A673 (cell line): ENCODE data around the gene TNS4.

Experiments
- EZH2 ChIP-seq: fragments of 200-600 bp; sonication (generic); IDR thresholded peaks from 2 replicates; pipeline ENCODE4 v1.6.1; 2017; ENCODE audit warnings: borderline replicate concordance, low read depth, mild to moderate bottlenecking, mixed read lengths, antibody characterized with exemption, low read length; ENCODE audit not compliant: poor library complexity, severe bottlenecking
- TF ChIP-seq, protein P1 (sequence below): fragments of 300-800, 200-600 bp; sonication (generic); conservative IDR thresholded peaks from 2 replicates; pipeline ENCODE4 v1.5.1; 2017; ENCODE audit warnings: low read depth, mild to moderate bottlenecking, antibody characterized with exemption, low read length, moderate library complexity, mixed read lengths

DNA sequence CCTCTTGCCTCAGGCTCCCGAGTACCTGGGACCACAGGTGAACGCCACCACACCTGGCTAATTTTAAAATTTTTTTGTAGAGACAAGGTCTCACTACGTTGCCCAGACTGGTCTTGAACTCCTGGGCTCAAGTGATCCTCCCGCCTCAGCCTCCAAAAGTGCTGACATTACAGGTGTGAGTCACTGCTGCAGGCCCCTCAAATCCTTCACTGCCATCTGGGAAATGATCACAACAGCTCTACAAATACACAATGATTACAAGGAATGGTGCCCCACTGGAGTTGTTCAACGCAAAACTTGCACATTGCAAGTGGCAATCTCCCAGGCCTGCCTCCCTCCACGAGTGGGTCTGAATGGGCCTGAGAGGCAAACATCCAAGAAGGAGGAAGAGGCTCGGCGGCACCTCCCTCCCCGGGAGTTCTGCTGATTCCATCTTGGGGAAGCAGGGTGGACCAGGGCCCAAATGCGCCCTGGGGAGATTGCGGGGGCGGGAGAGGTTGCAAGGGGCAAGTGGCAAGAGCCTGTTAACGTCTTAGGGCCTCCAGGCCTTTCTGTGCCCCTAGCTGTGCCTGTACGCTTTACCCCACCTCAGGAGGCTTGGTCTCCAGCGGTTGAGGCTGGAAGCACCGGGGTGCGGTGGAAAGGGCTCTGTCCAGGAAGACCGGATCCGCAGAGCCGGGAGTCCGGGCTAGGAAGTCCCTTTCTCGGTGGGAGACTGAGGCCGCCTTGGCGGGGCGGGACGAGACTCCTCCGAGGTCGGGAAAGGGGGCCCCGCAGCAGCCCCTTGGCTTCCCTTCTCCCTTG lies 58.8 kb downstream of the TNS4 start:
- TF ChIP-seq EZH2: no peak
- TF ChIP-seq, protein P1, sequence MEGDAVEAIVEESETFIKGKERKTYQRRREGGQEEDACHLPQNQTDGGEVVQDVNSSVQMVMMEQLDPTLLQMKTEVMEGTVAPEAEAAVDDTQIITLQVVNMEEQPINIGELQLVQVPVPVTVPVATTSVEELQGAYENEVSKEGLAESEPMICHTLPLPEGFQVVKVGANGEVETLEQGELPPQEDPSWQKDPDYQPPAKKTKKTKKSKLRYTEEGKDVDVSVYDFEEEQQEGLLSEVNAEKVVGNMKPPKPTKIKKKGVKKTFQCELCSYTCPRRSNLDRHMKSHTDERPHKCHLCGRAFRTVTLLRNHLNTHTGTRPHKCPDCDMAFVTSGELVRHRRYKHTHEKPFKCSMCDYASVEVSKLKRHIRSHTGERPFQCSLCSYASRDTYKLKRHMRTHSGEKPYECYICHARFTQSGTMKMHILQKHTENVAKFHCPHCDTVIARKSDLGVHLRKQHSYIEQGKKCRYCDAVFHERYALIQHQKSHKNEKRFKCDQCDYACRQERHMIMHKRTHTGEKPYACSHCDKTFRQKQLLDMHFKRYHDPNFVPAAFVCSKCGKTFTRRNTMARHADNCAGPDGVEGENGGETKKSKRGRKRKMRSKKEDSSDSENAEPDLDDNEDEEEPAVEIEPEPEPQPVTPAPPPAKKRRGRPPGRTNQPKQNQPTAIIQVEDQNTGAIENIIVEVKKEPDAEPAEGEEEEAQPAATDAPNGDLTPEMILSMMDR: no peak
